ENCODE data around the gene HMGCS1.

- TF ChIP-seq POLR2A (IDR thresholded peaks at IDR 0.05) (no peak), CTCF (IDR thresholded peaks at IDR 0.05) (no peak)
Measured at GRCh38 chr5:43313854-43314457, 744 bp upstream of the HMGCS1 start.
